Measurements from ENCODE around the gene ARL6IP6.

The ARL6IP6 gene

GRCh38 chr2:152718076-152718908 is at the start of gene ARL6IP6:
Gene ARL6IP6, plus strand, starts transcription at chr2:152718620. Its CDS starts 5 bp downstream, at chr2:152718625.
- DNase-seq (ENCODE audit: low read depth, low spot score), result peak; percentile 97

DNA sequence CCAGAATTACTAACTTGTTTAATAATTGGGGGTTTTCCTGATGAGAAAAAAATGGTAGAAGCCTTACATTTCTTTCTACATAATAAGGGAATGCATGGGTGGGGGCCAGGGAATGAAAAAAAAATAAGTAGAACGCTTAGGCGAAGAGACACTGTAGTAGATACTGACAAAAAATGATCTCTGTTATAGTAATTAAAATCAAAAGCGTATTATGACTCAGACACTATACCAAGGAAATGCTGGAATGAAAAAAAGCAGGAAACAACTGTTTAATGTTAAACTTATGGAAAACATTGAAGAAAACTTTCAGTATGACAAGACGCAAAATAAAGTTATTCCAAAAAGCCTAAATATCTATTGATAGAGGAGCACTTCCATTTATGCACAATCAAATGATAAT is 44.1 kb upstream of the ARL6IP6 start:
- DNase-seq (ENCODE audit: low read depth, low spot score), result no peak

DNA sequence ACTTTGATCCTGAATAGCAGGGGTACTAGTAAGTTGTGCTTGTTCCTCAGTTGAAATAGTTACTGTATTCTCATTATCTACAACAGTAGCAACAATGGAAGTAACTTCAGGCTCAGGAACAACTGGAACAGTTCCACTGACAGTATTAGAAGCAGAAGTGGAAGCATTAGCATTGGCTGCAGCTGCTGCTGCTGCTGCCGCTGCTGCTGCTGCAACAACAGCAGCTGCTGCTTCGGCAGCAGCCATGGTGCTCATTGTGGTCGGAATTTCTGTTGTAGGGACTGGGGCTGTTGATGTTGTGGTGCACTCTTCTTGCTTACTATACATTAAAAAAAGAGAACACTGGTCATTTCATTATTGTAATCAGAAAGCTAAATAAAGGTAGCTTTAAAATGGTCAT is 42.0 kb upstream of the ARL6IP6 start:
- no peak for DNase-seq (ENCODE audit: low read depth, low spot score)

DNA sequence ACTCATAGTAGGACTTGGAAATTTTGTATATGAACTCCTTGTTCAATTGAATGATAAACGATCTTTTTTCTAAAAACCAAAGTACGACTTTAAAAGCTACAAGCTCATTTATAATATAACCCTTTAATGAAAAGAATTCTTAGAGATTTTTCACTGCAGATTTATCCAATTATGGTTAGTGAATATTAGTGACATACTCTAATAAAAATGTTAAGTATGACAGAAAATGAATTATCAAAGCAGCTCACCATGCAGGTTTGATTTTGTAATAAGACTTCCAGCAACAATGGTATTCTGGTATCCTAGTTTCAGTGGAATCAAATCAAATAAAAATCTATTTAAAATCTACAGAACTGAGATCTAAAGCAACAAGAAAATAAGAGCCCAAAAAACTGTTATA is 39.6 kb upstream of the ARL6IP6 start:
- no peak for DNase-seq (ENCODE audit: low read depth, low spot score)

DNA sequence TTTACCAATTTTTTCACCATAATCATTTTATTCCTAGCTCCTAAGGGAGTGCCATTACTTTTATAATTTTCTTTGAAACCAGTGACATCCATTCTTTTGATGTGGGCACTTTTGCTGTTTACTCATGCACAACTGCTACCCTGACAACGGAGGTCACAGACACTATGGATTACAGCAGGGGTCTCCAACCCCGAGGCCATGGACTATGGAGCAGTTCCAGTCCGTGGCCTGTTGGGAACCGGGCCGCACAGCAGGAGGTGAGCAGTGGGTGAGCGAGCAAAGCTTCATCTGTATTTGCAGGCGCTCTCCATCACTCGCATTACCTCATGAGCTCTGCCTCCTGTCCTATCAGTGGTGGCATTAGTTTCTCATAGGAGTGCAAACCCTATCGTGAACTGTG is 35.8 kb upstream of the ARL6IP6 start:
- DNase-seq (ENCODE audit: low read depth, low spot score), result no peak

- DNase-seq (ENCODE audit: low read depth, low spot score), result no peak
Observed at GRCh38 chr2:152683400-152683799, 35.0 kb upstream of the ARL6IP6 start.

DNA sequence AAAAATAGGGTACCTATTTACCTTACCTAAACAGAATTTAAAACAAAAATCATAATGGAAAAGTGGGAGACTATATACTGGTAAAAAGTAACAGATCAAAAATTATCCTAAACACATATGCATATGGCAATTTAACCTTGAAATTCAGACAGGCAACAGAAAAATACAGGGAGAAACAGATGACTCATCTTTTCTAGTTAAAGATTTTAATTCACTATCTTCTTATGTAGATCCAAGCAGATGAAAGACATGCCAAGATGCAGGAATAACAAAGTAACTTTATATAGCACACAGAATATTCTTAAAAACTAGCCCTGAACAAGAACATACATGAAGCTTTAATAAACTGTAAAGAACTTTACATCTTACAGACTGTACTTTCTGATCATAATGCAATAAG is 32.1 kb upstream of the ARL6IP6 start:
- DNase-seq (ENCODE audit: low read depth, low spot score), result no peak

DNA sequence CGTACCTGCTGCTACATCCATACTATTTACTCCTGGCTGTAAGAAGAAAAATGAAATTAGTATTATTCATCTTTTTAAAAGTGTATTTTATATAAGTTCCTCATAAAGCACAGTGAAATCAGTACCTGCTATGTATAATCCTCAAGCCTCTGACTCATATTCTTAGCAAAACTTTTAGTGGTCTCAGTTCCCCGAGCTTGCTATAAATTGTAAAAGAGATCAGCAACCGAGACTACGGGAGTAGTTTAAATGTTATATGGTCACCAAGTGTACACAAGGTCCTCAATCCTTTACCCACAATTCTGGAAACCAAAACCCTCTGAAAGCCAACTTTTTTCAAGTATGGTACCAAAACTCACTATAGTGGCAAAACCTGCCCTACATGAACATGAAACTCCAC is 25.4 kb upstream of the ARL6IP6 start:
- DNase-seq (ENCODE audit: low read depth, low spot score), result no peak

DNA sequence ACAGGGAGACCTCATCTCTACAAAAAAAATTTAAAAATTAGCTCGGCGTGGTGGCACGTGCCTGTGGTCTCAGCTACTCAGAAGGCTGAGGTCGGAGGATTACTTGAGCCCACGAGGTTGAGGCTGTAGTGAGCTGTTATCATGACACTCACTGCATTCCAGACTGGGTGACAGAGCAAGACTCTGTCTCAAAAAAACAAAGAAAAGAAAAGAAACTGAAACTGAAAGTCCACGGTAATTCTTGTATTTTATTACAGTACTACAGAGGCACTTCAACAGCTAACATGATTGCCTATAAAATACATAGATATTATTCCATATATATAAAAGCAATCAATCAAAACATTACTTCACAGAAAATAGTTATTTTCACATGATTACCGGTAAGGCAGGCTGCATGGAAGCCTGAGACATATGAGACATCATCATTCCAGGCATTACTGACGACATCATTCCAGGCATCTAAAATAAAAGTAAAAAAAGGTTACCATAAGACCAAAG is 24.2 kb upstream of the ARL6IP6 start:
- peak; percentile 87 for DNase-seq (ENCODE audit: low read depth, low spot score)

- DNase-seq (ENCODE audit: low read depth, low spot score), result no peak
Observed at GRCh38 chr2:152695763-152696162, 22.7 kb upstream of the ARL6IP6 start.

DNA sequence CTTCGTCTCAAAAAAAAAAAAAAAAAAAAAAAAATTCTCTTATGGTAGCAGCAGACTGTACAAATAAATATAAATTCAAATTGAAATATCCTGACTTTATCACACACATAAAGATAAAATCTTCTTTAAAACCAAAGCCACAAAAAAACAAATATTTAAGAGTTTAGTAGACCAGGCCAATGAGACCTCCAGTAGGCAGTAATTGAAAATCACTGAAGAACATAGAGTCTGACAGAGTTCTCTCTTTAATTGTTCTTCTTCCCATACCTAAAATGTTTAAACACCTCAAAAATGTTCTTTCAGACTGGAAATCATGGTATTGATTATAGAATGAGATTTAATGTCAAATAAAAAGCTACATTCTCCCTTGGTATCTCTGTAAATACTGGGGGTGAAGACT is 21.9 kb upstream of the ARL6IP6 start:
- DNase-seq (ENCODE audit: low read depth, low spot score), result peak; percentile 5

- DNase-seq (ENCODE audit: low read depth, low spot score), result no peak
Observed at GRCh38 chr2:152701198-152701597, 17.2 kb upstream of the ARL6IP6 start.

DNA sequence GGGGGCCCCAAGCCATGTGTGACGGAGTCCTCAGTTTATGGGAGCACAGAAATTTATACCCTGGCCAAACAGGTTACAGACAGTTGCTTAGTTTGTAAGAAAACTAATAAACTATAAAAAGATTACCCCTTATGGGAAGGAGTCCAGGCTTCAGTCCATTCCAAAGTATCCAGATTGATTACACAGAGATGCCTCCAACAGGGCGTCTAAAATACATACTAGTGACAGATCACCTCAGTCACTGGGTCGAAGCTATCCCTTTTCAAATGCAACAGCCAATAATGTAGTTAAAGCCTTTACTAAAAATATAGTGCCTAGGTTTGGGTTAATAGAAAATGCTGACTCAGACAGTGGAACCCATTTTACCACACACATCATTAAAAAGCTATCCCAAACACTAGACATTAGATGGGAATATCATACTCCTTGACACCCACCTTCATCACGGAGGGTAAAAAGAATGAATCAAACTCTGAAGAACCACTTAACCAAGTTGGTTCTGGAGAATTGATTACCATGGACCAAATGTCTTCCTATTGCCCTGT is 11.9 kb upstream of the ARL6IP6 start:
- DNase-seq (ENCODE audit: low read depth, low spot score), result no peak

DNA sequence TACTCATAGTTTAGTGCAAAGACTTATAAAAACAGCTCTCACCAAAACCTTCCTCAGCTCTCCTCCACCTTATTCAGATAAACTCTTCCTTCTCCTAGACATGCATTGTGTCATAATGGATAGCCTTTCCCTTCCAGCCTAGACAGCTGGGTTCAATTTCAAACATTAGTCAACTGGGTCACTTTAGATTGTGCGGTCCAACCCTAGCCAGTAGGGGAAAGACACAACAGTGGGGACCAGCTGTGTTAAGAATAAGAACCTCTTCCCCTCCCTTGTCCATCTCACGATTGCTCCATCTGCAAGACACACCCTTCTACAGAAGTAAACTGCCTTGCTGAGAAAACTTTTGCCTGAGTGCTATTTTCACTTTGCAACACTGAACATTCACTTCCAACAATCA is 9.7 kb upstream of the ARL6IP6 start:
- DNase-seq (ENCODE audit: low read depth, low spot score), result no peak

GRCh38 chr2:152710713-152711112 is 7.7 kb upstream of the ARL6IP6 start:
- DNase-seq (ENCODE audit: low read depth, low spot score), result peak; percentile 32

- DNase-seq (ENCODE audit: low read depth, low spot score), result no peak
Observed at GRCh38 chr2:152715112-152715511, 3.3 kb upstream of the ARL6IP6 start.

DNA sequence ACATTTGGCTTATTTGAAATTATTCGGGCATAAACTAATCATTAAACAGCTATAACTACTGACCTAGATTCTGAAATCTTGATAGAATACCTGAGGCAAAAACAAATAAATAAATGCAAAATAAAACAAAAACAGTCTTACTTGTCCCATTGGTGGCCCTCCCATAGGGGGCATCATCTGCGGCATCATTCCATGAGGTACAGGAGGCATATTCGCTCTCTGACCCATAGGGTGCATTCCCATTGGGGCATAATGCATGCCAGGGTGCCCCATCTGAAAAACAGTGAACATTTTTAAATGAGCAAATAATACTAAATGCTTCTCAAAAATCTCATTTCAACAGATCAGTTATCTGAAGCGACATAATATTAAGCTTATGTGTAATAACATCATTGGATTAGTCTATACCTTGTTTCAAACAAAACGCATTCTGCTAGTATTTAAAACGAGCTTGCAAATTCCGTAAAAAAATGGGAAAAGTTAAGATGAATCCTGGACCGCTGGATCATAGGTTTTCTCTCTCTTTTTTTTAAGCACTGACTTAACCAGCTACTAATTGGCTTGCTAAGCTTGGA is 2.5 kb upstream of the ARL6IP6 start:
- DNase-seq (ENCODE audit: low read depth, low spot score), result peak; percentile 22

DNA sequence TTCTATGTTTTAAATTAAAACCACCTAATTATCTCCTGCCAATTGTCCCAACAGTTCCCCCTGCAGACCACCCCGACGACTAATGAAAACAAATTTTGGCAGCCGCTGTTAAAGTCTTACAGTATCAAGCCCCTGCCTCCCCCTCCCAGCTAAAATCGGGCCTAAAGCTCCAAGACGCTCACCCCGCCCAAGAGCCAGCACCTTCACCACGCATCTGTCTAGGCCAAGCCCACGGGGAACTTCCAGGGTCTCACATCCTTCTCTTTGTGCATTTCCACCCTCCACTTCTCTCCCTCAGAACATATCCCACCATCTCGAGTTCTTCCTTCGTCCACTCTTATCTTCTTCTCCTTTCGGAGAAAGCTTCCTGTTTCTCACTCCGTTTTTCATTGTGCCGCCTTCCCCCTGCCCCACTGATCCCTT is 1.6 kb upstream of the ARL6IP6 start:
- DNase-seq (ENCODE audit: low read depth, low spot score), result no peak

DNA sequence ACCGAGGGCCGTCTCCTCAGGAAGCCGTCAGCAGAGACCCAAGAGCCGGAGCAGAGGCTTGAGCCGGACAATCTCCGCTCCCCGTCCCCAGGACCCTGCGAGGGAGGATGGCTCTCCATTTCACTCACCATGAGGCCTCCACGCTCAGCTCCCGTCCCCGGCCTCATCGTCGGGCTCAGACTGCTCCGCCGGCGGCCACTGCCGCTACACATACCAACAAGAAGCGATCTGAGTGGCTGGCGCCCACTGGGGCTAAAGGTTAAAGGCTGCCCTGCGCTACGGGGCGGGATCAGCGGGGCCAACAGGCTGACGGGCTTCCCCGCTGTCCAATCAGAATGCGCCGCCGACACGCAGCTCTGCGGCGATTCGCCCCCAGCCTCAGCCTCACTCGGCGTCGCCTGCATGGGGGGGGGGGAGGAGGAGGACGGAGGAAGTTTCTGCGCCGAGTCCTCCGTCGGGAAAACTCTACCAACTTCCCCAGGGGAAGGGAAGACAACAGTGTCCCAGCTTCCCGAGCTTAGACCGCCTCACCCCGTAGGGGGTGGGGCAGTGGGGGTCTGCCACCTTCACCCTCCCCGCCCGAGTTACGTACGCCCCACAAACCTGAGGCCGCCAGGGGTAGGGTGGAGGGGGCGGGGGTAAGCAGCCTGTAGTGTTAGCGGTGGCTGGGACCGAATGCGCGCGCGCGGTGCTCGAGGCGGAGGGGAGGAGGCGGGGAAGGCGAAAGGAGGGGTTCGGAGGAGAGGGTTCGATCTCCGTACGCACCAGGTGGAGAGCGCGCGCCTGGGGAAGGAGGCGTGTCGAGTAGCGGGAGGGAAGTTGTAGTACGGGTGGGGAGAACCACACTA is 968 bp upstream of the ARL6IP6 start, which contains the start of gene PRPF40A:
Gene PRPF40A (minus strand): TSS at position 234 of the 848 bp plus-strand sequence. CDS start 22 bp downstream, at position 212.
- DNase-seq (ENCODE audit: low read depth, low spot score), result peak; percentile 100

- DNase-seq (ENCODE audit: low read depth, low spot score), result peak; percentile 50
Observed at GRCh38 chr2:152718909-152719645, 657 bp downstream of the ARL6IP6 start.

DNA sequence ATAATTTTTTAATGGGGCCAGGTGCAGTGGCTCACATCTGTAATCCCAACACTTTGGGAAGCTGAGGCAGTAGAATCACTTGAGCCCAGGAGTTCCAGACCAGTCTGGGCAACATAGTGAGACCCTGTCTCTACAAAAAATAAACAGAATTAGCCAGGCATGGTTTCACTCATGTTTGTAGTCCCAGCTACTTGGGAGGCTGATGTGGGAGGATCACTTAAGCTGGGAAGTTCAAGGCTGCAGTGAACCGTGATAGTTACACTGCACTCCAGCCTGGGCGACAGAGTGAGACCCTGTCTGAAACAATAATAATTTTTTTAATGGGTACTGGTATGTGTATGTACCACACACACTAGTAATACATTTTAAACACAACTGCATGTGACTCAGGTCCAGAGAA is 2.4 kb downstream of the ARL6IP6 start:
- DNase-seq (ENCODE audit: low read depth, low spot score), result no peak
